Astrocyte (in vitro differentiated cells and primary cell): ENCODE data around the gene PBX3. TPM values are rescaled to one million over a fixed set of nuclear protein-coding genes. Genes with fewer than 3 reads are reported as not detected.

Experiments used
- DNase-seq: peaks from one replicate; pipeline ENCODE4 v3.0.0-alpha.2; 2010; ENCODE audit warnings: low read depth
- FAIRE-seq: peaks from 2 replicates; lab custom pipeline; 2011; peaks lifted over from hg19 to GRCh38; lab: Jason Lieb, UNC
- H2AFZ ChIP-seq: 2 replicates; pipeline ENCODE4 v1.6.0; 2012; ENCODE audit warnings: low read depth, low read length, inconsistent platforms
- H3K27ac ChIP-seq: 2 replicates; pipeline ENCODE4 v1.5.1; 2011; ENCODE audit warnings: low read depth, low read length, inconsistent platforms
- H3K27me3 ChIP-seq: 2 replicates; pipeline ENCODE4 v1.6.0; 2011; ENCODE audit warnings: low read length, inconsistent platforms; ENCODE audit not compliant: insufficient read depth
- H3K36me3 ChIP-seq: 2 replicates; pipeline ENCODE4 v1.5.1; 2011; ENCODE audit warnings: low read length, inconsistent platforms; ENCODE audit not compliant: insufficient read depth
- H3K4me1 ChIP-seq: 2 replicates; pipeline ENCODE4 v1.5.1; 2011; ENCODE audit warnings: low read length, inconsistent platforms; ENCODE audit not compliant: insufficient read depth
- H3K4me2 ChIP-seq: 2 replicates; pipeline ENCODE4 v1.6.0; 2012; ENCODE audit warnings: low read length, inconsistent platforms
- H3K4me3 ChIP-seq: 2 replicates; pipeline ENCODE4 v1.5.1; 2011; ENCODE audit warnings: low read depth, mild to moderate bottlenecking, low read length, inconsistent platforms; ENCODE audit not compliant: insufficient read depth
- H3K79me2 ChIP-seq: 2 replicates; pipeline ENCODE4 v1.6.0; 2012; ENCODE audit warnings: mild to moderate bottlenecking, low read length, inconsistent platforms; ENCODE audit not compliant: insufficient read depth
- H3K9ac ChIP-seq: 2 replicates; pipeline ENCODE4 v1.6.0; 2012; ENCODE audit warnings: mild to moderate bottlenecking, low read length, inconsistent platforms
- H3K9me3 ChIP-seq: 2 replicates; pipeline ENCODE4 v1.5.1; 2012; ENCODE audit warnings: low read depth, mild to moderate bottlenecking, low read length, inconsistent platforms; ENCODE audit not compliant: insufficient read depth
- H4K20me1 ChIP-seq: 2 replicates; pipeline ENCODE4 v1.6.0; 2012; ENCODE audit warnings: low read length, inconsistent platforms; ENCODE audit not compliant: insufficient read depth
- H3K27ac Mint-ChIP-seq: one replicate; pipeline ENCODE4 v1.8.0; 2021; ENCODE audit warnings: mild to moderate bottlenecking, mixed read lengths; ENCODE audit not compliant: unreplicated experiment
- H3K27me3 Mint-ChIP-seq: one replicate; pipeline ENCODE4 v1.8.0; 2021; ENCODE audit warnings: low read depth, mixed read lengths; ENCODE audit not compliant: unreplicated experiment
- H3K36me3 Mint-ChIP-seq: one replicate; pipeline ENCODE4 v1.8.0; 2021; ENCODE audit warnings: low read depth, mixed read lengths; ENCODE audit not compliant: unreplicated experiment
- H3K4me1 Mint-ChIP-seq: one replicate; pipeline ENCODE4 v1.8.0; 2021; ENCODE audit warnings: low read depth, mixed read lengths; ENCODE audit not compliant: unreplicated experiment
- H3K4me3 Mint-ChIP-seq: one replicate; pipeline ENCODE4 v1.8.0; 2021; ENCODE audit warnings: mild to moderate bottlenecking, moderate library complexity, mixed read lengths; ENCODE audit not compliant: unreplicated experiment
- H3K9me3 Mint-ChIP-seq: one replicate; pipeline ENCODE4 v1.8.0; 2021; ENCODE audit warnings: mild to moderate bottlenecking, mixed read lengths; ENCODE audit not compliant: unreplicated experiment
- CTCF ChIP-seq: IDR thresholded peaks from 2 replicates; pipeline ENCODE4 v1.5.1; 2011; ENCODE audit warnings: low read depth, mild to moderate bottlenecking, inconsistent platforms, low read length, moderate library complexity; ENCODE audit not compliant: insufficient read depth
- EZH2 ChIP-seq: IDR thresholded peaks from 2 replicates; pipeline ENCODE4 v1.6.1; 2012; ENCODE audit warnings: mild to moderate bottlenecking, low read length, inconsistent platforms; ENCODE audit not compliant: insufficient read depth
- total RNA-seq: library from RNA; stranded (reverse); gene quantifications from 2 replicates; pipeline ENCODE4 v1.2.1, GENCODE V29; 2021

Gene PBX3
- total RNA-seq, 1 donor from 2014 or later: 51.2 TPM

DNA sequence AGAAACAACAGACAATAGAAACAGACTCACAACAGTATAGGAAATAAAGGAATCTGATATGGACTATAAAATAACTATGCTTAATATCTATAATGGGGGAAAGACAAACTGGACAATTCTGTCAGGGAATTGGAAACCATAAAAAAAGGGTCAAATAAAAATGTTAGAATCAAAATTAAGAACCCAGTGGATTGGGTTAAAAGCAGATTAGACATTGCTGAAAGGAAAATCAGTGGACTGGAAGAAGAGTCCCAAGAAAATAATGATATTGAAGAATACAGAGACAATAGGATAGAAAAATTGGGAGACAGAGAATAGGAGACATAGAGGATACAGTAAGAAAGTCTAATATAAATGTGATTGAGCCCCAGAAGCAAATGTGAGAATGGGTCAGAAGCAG is 199.2 kb downstream of the PBX3 start:
- TF ChIP-seq CTCF: no peak
- TF ChIP-seq EZH2: no peak
- peaks cover 12% of the 10 kb centered on the region for H3K36me3 Mint-ChIP-seq
- FAIRE-seq (no peak), DNase-seq (no peak)
- Histone ChIP-seq H3K36me3 (no peaks in the 10 kb centered on the region), H3K27me3 (no peaks in the 10 kb centered on the region), H3K4me2 (no peak overlapping the region), H4K20me1 (no peaks in the 10 kb centered on the region), H3K79me2 (no peaks in the 10 kb centered on the region), H3K27ac (no peak overlapping the region), H3K9me3 (no peaks in the 10 kb centered on the region), H3K4me1 (no peaks in the 10 kb centered on the region), H2AFZ (no peak overlapping the region), H3K4me3 (no peak overlapping the region), H3K9ac (no peak overlapping the region)
- no peak overlapping the region for H3K4me3 Mint-ChIP-seq
- H3K4me1 Mint-ChIP-seq: peaks cover 2% of the 10 kb centered on the region
- no peak overlapping the region for H3K27ac Mint-ChIP-seq
- H3K27me3 Mint-ChIP-seq: no peaks in the 10 kb centered on the region
- peaks cover 2% of the 10 kb centered on the region for H3K9me3 Mint-ChIP-seq

- Mint-ChIP-seq H3K27ac (no peak overlapping the region), H3K9me3 (peaks cover 2% of the 10 kb centered on the region), H3K27me3 (no peaks in the 10 kb centered on the region), H3K36me3 (peaks cover 12% of the 10 kb centered on the region), H3K4me1 (no peaks in the 10 kb centered on the region), H3K4me3 (no peak overlapping the region)
- Histone ChIP-seq H2AFZ (no peak overlapping the region), H3K27me3 (no peaks in the 10 kb centered on the region), H3K79me2 (no peaks in the 10 kb centered on the region), H3K27ac (no peak overlapping the region), H3K4me3 (no peak overlapping the region), H4K20me1 (no peaks in the 10 kb centered on the region), H3K9me3 (no peaks in the 10 kb centered on the region), H3K36me3 (no peaks in the 10 kb centered on the region), H3K9ac (no peak overlapping the region), H3K4me2 (no peak overlapping the region), H3K4me1 (no peaks in the 10 kb centered on the region)
- FAIRE-seq (no peak), DNase-seq (no peak)
- TF ChIP-seq EZH2 (no peak), CTCF (no peak)
Measured at GRCh38 chr9:125948887-125949596, 201.9 kb downstream of the PBX3 start.
